SIG-M5 treated with dmso at 0.1 percent for 504 hours (cell line): ENCODE measurements around the gene CYP2W1.
"Not testable (repeated sequence)": the region's sequence is repeated elsewhere in the genome, so short reads cannot be mapped to it uniquely, and the experiment has no call there.

Experiments
- DNase-seq: peaks from one replicate; lab custom pipeline; 2025; ENCODE audit not compliant: unreplicated experiment; lab: John Stamatoyannopoulos, UW

CYP2W1 gene

GRCh38 chr7:995571-995970 is 12.6 kb downstream of the CYP2W1 start:
- no peak for DNase-seq

GRCh38 chr7:996079-996872 is 13.3 kb downstream of the CYP2W1 start:
- no peak for DNase-seq

DNA sequence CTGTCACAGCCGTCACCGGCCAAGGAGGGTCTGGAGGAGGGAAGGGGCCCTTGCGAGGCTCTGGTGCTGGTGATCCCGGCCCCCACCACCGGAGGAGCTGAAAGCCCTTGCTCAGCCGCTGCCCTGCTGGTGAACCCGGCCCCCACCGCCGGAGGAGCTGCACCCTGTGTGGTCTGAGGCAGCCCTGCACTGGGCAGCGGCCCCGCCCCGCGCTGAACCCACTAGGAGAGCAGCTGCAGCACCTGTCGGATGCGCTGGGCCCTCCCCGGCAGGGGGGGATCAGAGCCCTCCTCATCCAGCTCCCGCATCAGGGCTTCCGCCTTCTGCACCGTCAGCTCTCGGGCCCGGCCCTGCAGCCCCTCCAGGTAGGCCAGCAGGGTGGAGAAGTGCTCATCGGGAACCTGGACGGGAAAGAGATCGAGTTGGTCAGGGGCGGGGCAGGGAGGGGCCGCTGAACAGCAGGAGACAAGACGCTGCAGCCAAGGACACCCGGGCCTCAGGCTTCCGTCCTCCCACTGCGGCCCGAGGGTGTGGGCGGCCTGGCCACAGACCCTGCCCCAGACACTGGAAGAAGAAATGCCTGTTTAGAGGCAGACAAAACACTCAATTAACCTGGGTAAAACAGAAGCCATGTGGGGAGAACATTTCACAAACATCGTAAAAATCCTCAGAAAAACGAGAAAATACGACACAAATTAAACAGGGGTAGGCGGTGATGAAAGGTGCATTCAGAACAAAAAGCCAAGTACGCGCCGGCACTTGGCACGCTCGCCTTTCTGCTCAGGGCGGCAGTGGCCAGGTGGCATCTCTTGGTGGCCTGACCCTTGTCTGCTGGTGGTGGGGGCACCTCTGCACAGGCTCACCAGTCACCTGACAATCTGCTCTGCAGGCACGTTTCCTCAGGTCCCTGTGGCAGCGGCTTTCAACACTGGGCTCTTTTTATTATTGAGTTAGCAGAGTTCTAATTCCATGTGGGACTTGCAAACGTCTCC is 14.7 kb downstream of the CYP2W1 start:
- DNase-seq: no peak

DNA sequence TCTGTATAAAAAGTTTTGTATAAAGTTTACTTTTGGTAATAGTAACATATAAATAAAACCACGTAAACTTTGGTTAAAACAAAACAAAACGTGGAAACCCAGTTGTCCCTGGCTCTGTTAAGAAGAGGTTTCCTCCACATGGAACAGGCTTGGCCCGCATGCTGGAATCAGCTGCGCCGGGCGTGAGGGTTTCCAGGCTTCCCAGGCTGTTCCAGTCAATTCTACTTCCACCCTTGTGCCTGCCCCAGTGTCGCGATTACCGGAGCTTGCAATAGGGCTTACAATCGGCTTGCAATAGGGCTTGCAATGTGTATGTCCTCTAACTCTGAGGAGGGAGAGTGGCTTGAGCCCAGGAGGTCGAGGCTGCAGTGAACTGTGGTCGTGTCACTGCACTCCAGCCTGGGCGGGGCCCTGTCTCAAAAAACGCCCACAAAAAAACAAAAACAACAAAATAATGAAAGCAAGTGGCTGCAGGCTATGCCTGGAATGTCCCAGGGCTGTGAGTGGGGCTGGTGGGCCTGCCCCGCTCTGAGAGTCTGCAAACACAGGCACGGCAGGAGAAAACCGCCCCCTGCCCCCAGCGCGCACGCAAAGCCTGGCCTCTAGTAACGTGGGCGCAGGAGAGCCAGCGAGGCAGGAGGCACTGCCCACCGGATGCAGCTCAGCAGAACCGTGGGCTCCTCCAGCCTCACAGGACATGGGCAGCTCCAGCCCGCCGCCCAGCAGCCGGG is 16.3 kb downstream of the CYP2W1 start:
- DNase-seq: no peak

GRCh38 chr7:999941-1000935 is 17.3 kb downstream of the CYP2W1 start:
- no peak for DNase-seq

- not testable (repeated sequence) for DNase-seq
Observed at GRCh38 chr7:1001069-1001770, 18.2 kb downstream of the CYP2W1 start.

- DNase-seq: not testable (repeated sequence)
Observed at GRCh38 chr7:1002026-1002425, 19.0 kb downstream of the CYP2W1 start.

DNA sequence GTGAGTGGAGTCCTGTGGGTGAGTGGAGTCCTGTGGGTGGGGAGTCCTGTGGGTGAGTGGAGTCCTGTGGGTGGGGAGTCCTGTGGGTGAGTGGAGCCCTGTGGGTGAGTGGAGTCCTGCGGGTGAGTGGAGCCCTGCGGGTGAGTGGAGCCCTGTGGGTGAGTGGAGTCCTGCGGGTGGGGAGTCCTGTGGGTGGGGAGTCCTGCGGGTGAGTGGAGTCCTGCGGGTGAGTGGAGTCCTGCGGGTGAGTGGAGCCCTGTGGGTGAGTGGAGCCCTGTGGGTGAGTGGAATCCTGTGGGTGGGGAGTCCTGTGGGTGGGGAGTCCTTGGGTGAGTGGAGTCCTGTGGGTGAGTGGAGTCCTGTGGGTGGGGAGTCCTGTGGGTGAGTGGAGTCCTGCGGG is 19.5 kb downstream of the CYP2W1 start:
- not testable (repeated sequence) for DNase-seq

GRCh38 chr7:1004018-1004852 is 21.3 kb downstream of the CYP2W1 start:
- no peak for DNase-seq

DNA sequence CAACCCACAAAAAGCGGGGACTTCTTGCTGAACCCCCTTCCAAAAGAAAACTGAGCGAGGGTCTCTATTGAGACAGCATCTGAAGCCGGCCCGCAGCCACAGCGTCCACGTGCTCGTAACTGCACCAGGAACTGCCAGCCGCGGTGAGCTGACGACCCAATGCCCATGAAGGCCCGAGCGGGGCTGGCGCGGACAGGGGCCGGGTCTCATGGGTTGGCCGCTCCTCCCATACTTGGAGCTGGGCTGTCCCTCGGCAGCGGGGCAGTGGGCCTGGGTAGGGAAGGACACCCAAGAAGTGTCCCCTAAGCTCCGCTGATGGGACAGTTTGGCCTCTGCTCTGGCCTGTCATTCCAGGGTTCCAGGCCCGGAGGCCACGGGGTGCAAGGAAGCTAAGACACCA is 22.3 kb downstream of the CYP2W1 start:
- DNase-seq: no peak

DNA sequence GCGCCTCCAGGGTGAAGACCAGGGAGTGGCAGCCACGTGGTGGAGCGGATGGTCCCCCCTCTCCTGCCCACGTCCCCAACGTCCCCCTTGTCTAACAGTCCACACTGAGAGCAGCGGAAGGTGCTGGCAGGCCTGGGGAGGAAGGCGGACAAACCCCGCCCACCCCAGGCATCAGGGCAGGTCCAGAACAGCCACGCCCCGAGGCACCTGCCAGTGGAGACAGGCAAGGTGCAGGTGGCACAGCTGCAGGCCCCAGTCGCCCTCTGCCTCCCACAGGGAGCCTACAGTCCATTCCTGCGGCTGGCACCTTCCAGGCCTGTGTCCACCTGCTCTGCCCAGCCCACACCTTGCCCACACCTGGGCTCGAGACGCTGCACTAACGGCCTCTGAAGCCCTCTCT is 24.9 kb downstream of the CYP2W1 start:
- no peak for DNase-seq

- DNase-seq: no peak
Observed at GRCh38 chr7:1008733-1009363, 25.9 kb downstream of the CYP2W1 start.

DNA sequence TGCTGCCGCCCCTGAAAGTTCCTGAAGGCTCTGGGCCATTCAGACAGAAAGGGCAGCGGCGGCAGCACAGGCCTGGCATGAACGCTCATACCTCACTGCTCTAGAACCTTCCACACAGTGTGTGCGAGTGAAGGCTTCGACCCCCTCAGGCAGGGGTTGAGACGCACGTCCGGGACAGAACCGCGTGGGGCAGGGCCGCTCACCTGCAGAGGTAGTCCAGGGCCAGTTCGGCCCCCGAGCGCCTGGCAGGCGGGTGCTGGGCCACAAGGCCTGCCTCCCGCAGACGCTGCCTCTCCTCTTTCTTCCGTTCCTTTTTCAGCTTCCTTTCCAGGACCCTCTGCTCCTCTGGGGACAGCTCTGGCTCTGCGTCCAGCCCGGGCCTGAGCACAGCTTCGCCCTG is 26.8 kb downstream of the CYP2W1 start:
- no peak for DNase-seq

- no peak for DNase-seq
Observed at GRCh38 chr7:1010226-1010625, 27.2 kb downstream of the CYP2W1 start.

- DNase-seq: no peak
Observed at GRCh38 chr7:1011297-1012003, 28.5 kb downstream of the CYP2W1 start.

- DNase-seq: no peak
Observed at GRCh38 chr7:1012004-1012715, 29.2 kb downstream of the CYP2W1 start.

DNA sequence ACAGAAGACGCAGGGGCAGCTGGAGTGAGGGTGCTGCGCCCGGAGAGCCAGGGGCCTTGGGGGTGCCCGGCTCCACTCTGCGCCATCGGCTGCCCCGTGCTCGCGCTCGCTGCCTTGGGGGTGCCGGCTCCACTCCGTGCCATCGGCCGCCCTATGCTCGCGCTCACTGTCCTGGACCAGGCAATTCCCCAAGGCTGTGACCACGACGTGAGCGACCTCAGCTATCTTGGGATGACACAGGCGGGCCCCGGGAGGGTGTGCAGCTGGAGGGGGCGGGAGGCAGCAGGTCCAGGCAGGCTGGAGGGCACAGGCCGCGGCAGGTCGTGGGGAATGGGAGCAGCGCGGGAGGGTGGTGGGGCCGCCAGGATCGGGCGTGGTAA is 29.7 kb downstream of the CYP2W1 start:
- no peak for DNase-seq
